Ishikawa (cell line): Measurements from ENCODE around the gene TLE4.

Experiments used
- CEBPB ChIP-seq: IDR thresholded peaks from 2 replicates; pipeline ENCODE4 v1.6.1; 2012
- CREB1 ChIP-seq: IDR thresholded peaks from 2 replicates; pipeline ENCODE4 v1.6.1; 2012; ENCODE audit warnings: low read depth
- MAX ChIP-seq: IDR thresholded peaks from 2 replicates; pipeline ENCODE4 v1.6.1; 2012
- YY1 ChIP-seq: IDR thresholded peaks from 2 replicates; pipeline ENCODE4 v1.6.1; 2012; ENCODE audit warnings: low read depth

- TF ChIP-seq YY1 (no peak), CREB1 (no peak), MAX (no peak), CEBPB (no peak)
These were observed 102.5 kb downstream of the TLE4 start for GRCh38 chr9:79674052-79674777.
